Measurements from ENCODE around the gene MFSD6.
"Not testable (repeated sequence)": the region's sequence is repeated elsewhere in the genome, so short reads cannot be mapped to it uniquely, and the experiment has no call there.

- TF ChIP-seq CTCF (IDR thresholded peaks at IDR 0.05; ENCODE audit: low read depth, low read length, poor library complexity, severe bottlenecking); EZH2phosphoT487 (IDR thresholded peaks at IDR 0.05; ENCODE audit: borderline replicate concordance, low read length): not testable (repeated sequence)
Observed at GRCh38 chr2:190509895-190510294, 101.7 kb downstream of the MFSD6 start.
